K562 (cell line): ENCODE results near the gene NR5A2.

Source experiments
- C11orf30 ChIP-seq: fragments of 450-650 bp; IDR thresholded peaks from 2 replicates; pipeline ENCODE4 v1.6.1; 2016; ENCODE audit warnings: low read depth, mild to moderate bottlenecking
- CHD2 ChIP-seq: IDR thresholded peaks from 2 replicates; pipeline ENCODE4 v1.6.1; 2011; ENCODE audit warnings: low read depth, low read length
- FOXM1 ChIP-seq, 2 experiments: fragments of 450-650 bp in 1 of 2; sonication (generic) in 1 of 2; formaldehyde crosslinking in 1 of 2; IDR thresholded peaks; 2 replicates each; pipeline versions ENCODE4 v1.6.1 to v1.9.0; 2017 to 2022; ENCODE audit warnings: low read depth in 2 of 2, mild to moderate bottlenecking in 2 of 2, missing genetic modification reagents in 1 of 2, moderate library complexity in 1 of 2
- HCFC1 ChIP-seq: IDR thresholded peaks from 2 replicates; pipeline ENCODE4 v1.6.1; 2012; ENCODE audit warnings: low read depth, low read length, improper control_type of control experiment
- MYNN ChIP-seq, 2 experiments: sonication (generic); formaldehyde crosslinking in 1 of 2; IDR thresholded peaks; 2 replicates each; pipeline versions ENCODE4 v1.5.0 to v1.6.1; 2016 to 2020; ENCODE audit warnings: antibody characterized with exemption in 1 of 2, missing genetic modification reagents in 1 of 2
- NFATC3 ChIP-seq: fragments of 450-650 bp; IDR thresholded peaks from 2 replicates; pipeline ENCODE4 v1.6.1; 2017; ENCODE audit warnings: mild to moderate bottlenecking
- PHB2 ChIP-seq: fragments of 450-650 bp; IDR thresholded peaks from 2 replicates; pipeline ENCODE4 v1.6.1; 2017; ENCODE audit warnings: low read depth
- POLR2AphosphoS2 ChIP-seq: IDR thresholded peaks from 2 replicates; pipeline ENCODE4 v1.6.1; 2012; ENCODE audit warnings: low read length, improper control_type of control experiment
- RFX1 ChIP-seq: fragments of 450-650 bp; IDR thresholded peaks from 2 replicates; pipeline ENCODE4 v1.6.1; 2016; ENCODE audit warnings: mild to moderate bottlenecking, moderate library complexity
- TAF1 ChIP-seq: IDR thresholded peaks from 2 replicates; pipeline ENCODE4 v1.6.1; 2011; ENCODE audit warnings: mild to moderate bottlenecking, low read length, moderate library complexity; ENCODE audit not compliant: insufficient read depth, control insufficient read depth, severe bottlenecking; ENCODE audit errors: extremely low read depth
- TAF9B ChIP-seq: fragments of 450-650 bp; IDR thresholded peaks from 2 replicates; pipeline ENCODE4 v1.6.1; 2018; ENCODE audit warnings: mild to moderate bottlenecking; ENCODE audit not compliant: partially characterized antibody
- ZNF12 ChIP-seq: sonication (generic); formaldehyde crosslinking; IDR thresholded peaks from 2 replicates; pipeline ENCODE4 v1.4.0; 2020; ENCODE audit warnings: mild to moderate bottlenecking, missing genetic modification reagents
- ZNF23 ChIP-seq: fragments of 250-450 bp; sonication (Bioruptor Pico); IDR thresholded peaks from 2 replicates; pipeline ENCODE4 v1.4.0; 2020; ENCODE audit warnings: mild to moderate bottlenecking
- TF ChIP-seq, protein P1 (sequence below): fragments of 450-650 bp; IDR thresholded peaks from 2 replicates; pipeline ENCODE4 v1.7.1; 2018; ENCODE audit warnings: mild to moderate bottlenecking, low read depth; ENCODE audit not compliant: partially characterized antibody

DNA sequence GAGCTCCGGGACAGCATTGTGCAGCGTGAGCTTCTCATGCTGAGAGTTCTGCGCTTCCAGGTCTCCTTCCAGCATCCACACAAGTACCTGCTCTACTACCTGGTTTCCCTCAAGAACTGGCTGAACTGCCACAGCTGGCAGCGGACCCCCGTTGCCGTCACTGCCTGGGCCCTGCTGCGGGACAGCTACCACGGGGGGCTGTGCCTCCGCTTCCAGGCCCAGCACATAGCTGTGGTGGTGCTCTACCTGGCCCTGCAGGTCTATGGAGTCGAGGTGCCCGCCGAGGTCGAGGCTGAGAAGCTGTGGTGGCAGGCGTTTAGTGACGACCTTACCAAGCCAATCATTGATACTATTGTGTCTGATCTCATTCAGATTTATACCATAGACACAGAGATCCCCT is 186.4 kb downstream of the NR5A2 start:
- no peak for TF ChIP-seq TAF9B
- TF ChIP-seq POLR2AphosphoS2: no peak
- no peak for TF ChIP-seq ZNF12
- TF ChIP-seq MYNN (IDR thresholded peaks at IDR 0.05): no peak
- TF ChIP-seq MYNN (CRISPR knock-in tag; IDR thresholded peaks at IDR 0.05): no peak
- TF ChIP-seq TAF1: no peak
- no peak for TF ChIP-seq CHD2
- no peak for TF ChIP-seq ZNF23 (CRISPR knock-in tag)
- no peak for TF ChIP-seq PHB2
- TF ChIP-seq, protein P1, sequence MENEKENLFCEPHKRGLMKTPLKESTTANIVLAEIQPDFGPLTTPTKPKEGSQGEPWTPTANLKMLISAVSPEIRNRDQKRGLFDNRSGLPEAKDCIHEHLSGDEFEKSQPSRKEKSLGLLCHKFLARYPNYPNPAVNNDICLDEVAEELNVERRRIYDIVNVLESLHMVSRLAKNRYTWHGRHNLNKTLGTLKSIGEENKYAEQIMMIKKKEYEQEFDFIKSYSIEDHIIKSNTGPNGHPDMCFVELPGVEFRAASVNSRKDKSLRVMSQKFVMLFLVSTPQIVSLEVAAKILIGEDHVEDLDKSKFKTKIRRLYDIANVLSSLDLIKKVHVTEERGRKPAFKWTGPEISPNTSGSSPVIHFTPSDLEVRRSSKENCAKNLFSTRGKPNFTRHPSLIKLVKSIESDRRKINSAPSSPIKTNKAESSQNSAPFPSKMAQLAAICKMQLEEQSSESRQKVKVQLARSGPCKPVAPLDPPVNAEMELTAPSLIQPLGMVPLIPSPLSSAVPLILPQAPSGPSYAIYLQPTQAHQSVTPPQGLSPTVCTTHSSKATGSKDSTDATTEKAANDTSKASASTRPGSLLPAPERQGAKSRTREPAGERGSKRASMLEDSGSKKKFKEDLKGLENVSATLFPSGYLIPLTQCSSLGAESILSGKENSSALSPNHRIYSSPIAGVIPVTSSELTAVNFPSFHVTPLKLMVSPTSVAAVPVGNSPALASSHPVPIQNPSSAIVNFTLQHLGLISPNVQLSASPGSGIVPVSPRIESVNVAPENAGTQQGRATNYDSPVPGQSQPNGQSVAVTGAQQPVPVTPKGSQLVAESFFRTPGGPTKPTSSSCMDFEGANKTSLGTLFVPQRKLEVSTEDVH: no peak
- no peak for TF ChIP-seq NFATC3
- TF ChIP-seq HCFC1: no peak
- no peak for TF ChIP-seq C11orf30
- no peak for TF ChIP-seq RFX1
- TF ChIP-seq FOXM1 (IDR thresholded peaks at IDR 0.05; ENCODE audit: low read depth): no peak
- no peak for TF ChIP-seq FOXM1 (CRISPR knock-in tag; IDR thresholded peaks at IDR 0.05; ENCODE audit: low read depth)
